OCI-LY1 (cell line): ENCODE data around the gene KATNAL2.

Experiments used
- CTCF ChIP-seq: fragments of 200-600 bp; sonication (generic), shearing (Covaris generic); IDR thresholded peaks from 2 replicates; pipeline ENCODE4 v1.5.1; 2017; ENCODE audit warnings: mild to moderate bottlenecking, antibody characterized with exemption, low read length, moderate library complexity, mixed read lengths
- EZH2 ChIP-seq: fragments of 200-600 bp; sonication (generic), shearing (Covaris generic); IDR thresholded peaks from 2 replicates; pipeline ENCODE4 v1.8.0; 2017; ENCODE audit warnings: borderline replicate concordance, mixed run types, mild to moderate bottlenecking, antibody characterized with exemption, low read length, moderate library complexity, mixed read lengths

- TF ChIP-seq CTCF (no peak), EZH2 (no peak)
Measured at GRCh38 chr18:46939998-46940571, 22.7 kb downstream of the KATNAL2 start.
